Stimulated activated CD4-positive, alpha-beta T cell treated with anti-CD3 and anti-CD28 coated beads, Interleukin-4, amount 100 ng/mL, for 48 hours (primary cell): ENCODE measurements around the gene MED20.
A peak's percentile ranks its signal among the peaks of the same experiment; 100 is the strongest.
"Not testable (repeated sequence)": the region's sequence is repeated elsewhere in the genome, so short reads cannot be mapped to it uniquely, and the experiment has no call there.

ENCODE experiments used
- DNase-seq, 2 donors: peaks; one replicate each; pipeline ENCODE4 v3.0.0-alpha.2; 2020; ENCODE audit warnings: low read depth in 2 of 2

The MED20 gene

GRCh38 chr6:41920921-41921711 lies at the start of gene MED20, which contains the start of gene BYSL:
MED20 (minus strand) TSS chr6:41921139; CDS start chr6:41921018, 121 bp downstream.
BYSL (plus strand) TSS chr6:41921499; CDS start chr6:41921563, 64 bp downstream.
- DNase-seq, result peak; percentile 90 to 96

GRCh38 chr6:41970436-41970846 lies 49.5 kb upstream of the MED20 start:
- peak in 1 of 2 donors; percentile 58 for DNase-seq

- DNase-seq, result no peak
Measured at GRCh38 chr6:41967312-41968287, 46.7 kb upstream of the MED20 start.

- DNase-seq, result no peak
Measured at GRCh38 chr6:41966961-41967311, 46.0 kb upstream of the MED20 start.

- no peak for DNase-seq
Measured at GRCh38 chr6:41966214-41966920, 45.4 kb upstream of the MED20 start.

GRCh38 chr6:41965429-41966213 lies 44.7 kb upstream of the MED20 start:
- DNase-seq, result no peak

GRCh38 chr6:41964201-41964887 lies 43.4 kb upstream of the MED20 start:
- DNase-seq, result no peak

GRCh38 chr6:41963371-41963770 lies 42.4 kb upstream of the MED20 start:
- DNase-seq, result no peak

- no peak for DNase-seq
Measured at GRCh38 chr6:41960028-41960427, 39.1 kb upstream of the MED20 start.

- DNase-seq, result no peak
Measured at GRCh38 chr6:41958022-41958856, 37.3 kb upstream of the MED20 start.

- no peak for DNase-seq
Measured at GRCh38 chr6:41957117-41957516, 36.2 kb upstream of the MED20 start.

GRCh38 chr6:41955412-41955811 lies 34.5 kb upstream of the MED20 start:
- no peak for DNase-seq

GRCh38 chr6:41954668-41955067 lies 33.7 kb upstream of the MED20 start:
- no peak for DNase-seq

- DNase-seq, result no peak
Measured at GRCh38 chr6:41947581-41948220, 26.8 kb upstream of the MED20 start.

- DNase-seq, result no peak
Measured at GRCh38 chr6:41943456-41943855, 22.5 kb upstream of the MED20 start.

GRCh38 chr6:41942882-41943281 lies 21.9 kb upstream of the MED20 start:
- not testable (repeated sequence) for DNase-seq

- no peak for DNase-seq
Measured at GRCh38 chr6:41942067-41942851, 21.3 kb upstream of the MED20 start.
